ENCODE data around the gene GID8.

DNA sequence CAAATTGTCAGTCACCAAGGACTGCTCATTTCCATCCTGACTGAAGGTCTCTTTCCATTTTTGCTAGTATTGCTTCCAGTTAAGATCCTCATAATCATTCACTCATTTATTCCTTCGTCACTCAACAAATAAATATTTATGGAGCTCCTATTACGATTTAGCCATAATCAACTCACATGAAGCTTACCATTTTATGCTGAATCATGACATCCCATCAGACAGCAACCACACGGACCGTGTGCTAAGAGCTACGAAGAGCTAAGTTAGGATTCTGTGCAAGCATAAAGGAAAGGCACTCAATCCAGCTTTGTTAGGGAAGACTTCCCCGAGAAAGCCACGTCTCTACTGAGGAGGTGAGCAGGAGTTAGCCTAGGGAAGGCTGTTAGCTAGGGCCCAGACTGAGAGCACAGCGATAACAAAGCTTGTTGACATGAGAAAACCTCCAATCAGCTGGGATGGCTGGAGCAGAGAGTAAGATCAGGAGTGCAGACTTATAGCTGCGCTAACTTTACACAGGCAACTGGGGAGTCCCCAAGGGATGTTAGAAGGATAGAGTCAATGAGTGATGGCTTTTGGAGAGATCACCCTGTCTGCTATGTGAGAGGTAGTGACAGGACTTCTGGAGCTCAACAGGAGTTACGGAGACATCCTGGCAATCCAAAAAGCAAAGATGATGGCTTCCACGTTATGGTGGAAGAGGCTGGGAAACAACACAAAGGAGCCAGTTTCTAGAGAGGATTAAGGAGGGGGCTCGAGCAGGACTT, 2.6 kb upstream of the GID8 start:
- TF ChIP-seq, protein P1, sequence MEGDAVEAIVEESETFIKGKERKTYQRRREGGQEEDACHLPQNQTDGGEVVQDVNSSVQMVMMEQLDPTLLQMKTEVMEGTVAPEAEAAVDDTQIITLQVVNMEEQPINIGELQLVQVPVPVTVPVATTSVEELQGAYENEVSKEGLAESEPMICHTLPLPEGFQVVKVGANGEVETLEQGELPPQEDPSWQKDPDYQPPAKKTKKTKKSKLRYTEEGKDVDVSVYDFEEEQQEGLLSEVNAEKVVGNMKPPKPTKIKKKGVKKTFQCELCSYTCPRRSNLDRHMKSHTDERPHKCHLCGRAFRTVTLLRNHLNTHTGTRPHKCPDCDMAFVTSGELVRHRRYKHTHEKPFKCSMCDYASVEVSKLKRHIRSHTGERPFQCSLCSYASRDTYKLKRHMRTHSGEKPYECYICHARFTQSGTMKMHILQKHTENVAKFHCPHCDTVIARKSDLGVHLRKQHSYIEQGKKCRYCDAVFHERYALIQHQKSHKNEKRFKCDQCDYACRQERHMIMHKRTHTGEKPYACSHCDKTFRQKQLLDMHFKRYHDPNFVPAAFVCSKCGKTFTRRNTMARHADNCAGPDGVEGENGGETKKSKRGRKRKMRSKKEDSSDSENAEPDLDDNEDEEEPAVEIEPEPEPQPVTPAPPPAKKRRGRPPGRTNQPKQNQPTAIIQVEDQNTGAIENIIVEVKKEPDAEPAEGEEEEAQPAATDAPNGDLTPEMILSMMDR (IDR thresholded peaks at IDR 0.05), result no peak
- no peak for TF ChIP-seq EZH2phosphoT487 (IDR thresholded peaks at IDR 0.05)

Data from neural progenitor cell (in vitro differentiated cells).